Neural progenitor cell (in vitro differentiated cells): Measurements from ENCODE around the gene ARL4D.

Experiments
- CTCF ChIP-seq: fragments of 200-600 bp; sonication (generic); IDR thresholded peaks from 2 replicates; pipeline ENCODE4 v1.5.1; 2017; ENCODE audit warnings: antibody characterized with exemption, mild to moderate bottlenecking
- EZH2 ChIP-seq: fragments of 200-600 bp; sonication (generic); IDR thresholded peaks from 2 replicates; pipeline ENCODE4 v1.6.1; 2017; ENCODE audit warnings: antibody characterized with exemption, mild to moderate bottlenecking, moderate library complexity
- EZH2phosphoT487 ChIP-seq: fragments of 200-600 bp; sonication (generic); IDR thresholded peaks from 2 replicates; pipeline ENCODE4 v1.6.1; 2017; ENCODE audit warnings: antibody characterized with exemption

GRCh38 chr17:43369986-43370385 is 28.8 kb upstream of the ARL4D start:
- TF ChIP-seq CTCF (no peak), EZH2phosphoT487 (no peak), EZH2 (no peak)
